ENCODE measurements around the gene EXOC3L4.

EXOC3L4 gene

GRCh38 chr14:103121121-103121845, 26.8 kb downstream of the EXOC3L4 start:
- TF ChIP-seq, protein P1, sequence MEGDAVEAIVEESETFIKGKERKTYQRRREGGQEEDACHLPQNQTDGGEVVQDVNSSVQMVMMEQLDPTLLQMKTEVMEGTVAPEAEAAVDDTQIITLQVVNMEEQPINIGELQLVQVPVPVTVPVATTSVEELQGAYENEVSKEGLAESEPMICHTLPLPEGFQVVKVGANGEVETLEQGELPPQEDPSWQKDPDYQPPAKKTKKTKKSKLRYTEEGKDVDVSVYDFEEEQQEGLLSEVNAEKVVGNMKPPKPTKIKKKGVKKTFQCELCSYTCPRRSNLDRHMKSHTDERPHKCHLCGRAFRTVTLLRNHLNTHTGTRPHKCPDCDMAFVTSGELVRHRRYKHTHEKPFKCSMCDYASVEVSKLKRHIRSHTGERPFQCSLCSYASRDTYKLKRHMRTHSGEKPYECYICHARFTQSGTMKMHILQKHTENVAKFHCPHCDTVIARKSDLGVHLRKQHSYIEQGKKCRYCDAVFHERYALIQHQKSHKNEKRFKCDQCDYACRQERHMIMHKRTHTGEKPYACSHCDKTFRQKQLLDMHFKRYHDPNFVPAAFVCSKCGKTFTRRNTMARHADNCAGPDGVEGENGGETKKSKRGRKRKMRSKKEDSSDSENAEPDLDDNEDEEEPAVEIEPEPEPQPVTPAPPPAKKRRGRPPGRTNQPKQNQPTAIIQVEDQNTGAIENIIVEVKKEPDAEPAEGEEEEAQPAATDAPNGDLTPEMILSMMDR (IDR thresholded peaks at IDR 0.05; ENCODE audit: insufficient read depth, low read depth, low read length, missing control alignments): no peak
- DNase-seq (ENCODE audit: low read depth): no peak
- H3K4me3 ChIP-seq (ENCODE audit: low read length): no peak overlapping the region

DNA sequence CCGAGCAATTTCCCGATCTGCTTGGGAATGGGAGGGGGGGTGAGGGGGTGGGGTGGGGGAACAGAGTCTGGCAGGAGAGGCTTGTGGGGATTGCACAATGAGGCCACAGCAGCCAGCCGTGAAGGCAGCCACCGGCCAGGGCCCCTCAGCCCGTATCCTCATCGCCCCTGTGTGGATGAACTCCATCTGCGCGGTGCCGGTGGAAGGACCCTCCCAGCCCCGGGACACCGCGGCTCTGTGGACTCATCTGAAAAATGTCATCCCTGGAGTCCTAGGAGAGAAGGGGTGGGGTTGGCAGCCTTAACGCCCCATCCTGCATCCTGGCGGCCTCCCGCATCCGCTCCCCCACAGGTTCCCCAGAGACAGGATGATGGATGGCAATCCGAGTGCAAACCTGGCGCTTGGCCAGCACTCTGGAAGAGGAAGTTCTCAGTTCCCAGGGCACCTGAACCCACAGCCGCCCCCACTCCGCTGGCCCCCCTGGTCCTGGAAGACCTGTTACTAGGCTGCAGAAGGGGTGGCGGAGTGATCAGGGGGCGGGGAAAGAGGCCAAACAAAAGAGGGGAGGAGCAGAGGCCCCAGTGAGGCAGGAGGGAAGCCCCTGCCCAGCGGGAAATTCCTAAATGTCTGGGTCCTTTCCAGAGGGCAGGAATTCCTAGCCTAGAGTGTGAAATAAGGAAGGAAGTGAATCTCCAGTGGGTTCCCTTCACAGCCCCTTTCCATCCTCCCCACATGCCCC, 27.5 kb downstream of the EXOC3L4 start:
- H3K4me3 ChIP-seq (ENCODE audit: low read length): no peak overlapping the region
- TF ChIP-seq, protein P1 (IDR thresholded peaks at IDR 0.05; ENCODE audit: insufficient read depth, low read depth, low read length, missing control alignments): no peak
- DNase-seq (ENCODE audit: low read depth): peak; percentile 42

DNA sequence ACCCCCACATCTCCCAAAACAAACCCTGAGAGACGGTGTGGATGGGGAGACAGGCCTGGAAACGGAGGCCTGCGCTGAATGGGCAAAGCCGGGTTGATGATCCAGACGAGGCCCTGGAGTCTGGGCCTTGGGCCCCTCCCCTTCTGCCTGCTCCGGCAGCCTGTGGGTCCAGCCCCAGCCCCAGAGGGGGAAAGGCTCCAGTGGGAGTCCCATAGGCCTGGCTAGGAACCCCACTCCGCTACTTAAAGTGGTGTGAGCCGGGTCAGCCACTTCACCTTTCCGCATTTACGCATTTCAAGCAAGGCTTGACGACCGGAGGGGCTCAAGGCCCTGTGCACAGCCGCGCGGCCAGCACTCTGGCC, 28.0 kb downstream of the EXOC3L4 start:
- DNase-seq (ENCODE audit: low read depth): no peak
- no peak overlapping the region for H3K4me3 ChIP-seq (ENCODE audit: low read length)
- TF ChIP-seq, protein P1 (IDR thresholded peaks at IDR 0.05; ENCODE audit: insufficient read depth, low read depth, low read length, missing control alignments): no peak

- DNase-seq (ENCODE audit: low read depth): no peak
- TF ChIP-seq, protein P1 (IDR thresholded peaks at IDR 0.05; ENCODE audit: insufficient read depth, low read depth, low read length, missing control alignments): no peak
- H3K4me3 ChIP-seq (ENCODE audit: low read length): no peak within 1 kb of the TSS
Observed at GRCh38 chr14:103122947-103123633, 28.6 kb downstream of the EXOC3L4 start, which contains the start of gene TNFAIP2. TNFAIP2 (plus strand) TSS chr14:103123461; CDS start chr14:103126458, 2,997 bp downstream.

DNA sequence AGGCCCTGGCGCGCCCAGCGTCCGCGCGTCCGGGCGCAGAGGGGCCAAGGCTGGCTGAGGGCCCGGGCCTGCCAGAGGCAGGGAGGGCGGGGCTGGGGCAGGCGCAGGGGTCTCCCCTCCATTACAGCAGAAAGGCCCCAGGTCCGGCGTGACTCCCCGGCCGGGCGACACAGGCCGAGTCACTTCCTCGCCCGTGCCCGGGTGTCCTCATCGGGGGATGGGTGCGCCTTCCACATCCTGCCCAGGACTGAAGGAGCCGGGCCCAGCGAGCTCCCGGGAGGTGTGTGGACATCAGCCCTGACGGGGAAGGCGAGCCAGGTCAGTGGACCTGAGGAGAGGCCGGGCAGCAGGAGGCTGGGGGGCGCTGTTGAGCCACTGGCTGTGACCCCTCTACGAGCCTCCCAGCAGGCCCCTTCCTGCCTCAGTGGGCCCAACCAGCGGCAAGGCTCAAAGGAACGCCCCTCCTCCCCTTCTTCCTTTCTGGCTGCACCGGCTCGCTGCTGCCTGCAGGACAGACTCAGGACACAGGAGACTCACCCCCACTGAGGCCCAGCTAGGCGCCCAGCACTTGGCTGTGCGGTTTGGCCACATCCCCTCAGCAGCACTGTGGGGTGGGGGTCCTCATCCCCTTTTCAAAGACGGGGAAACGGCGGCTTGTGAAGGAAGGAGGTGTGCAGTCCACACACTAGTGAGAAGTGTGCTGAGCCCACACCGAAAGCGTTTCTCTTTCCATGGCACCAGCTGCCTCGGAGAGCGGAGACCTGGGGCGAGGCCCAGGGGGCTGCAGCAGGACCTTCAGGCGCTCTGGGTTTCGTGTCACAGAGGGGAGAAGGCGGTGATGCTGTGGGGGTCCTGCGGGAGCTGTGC, 29.3 kb downstream of the EXOC3L4 start:
- peak; percentile 15 for DNase-seq (ENCODE audit: low read depth)
- no peak overlapping the region for H3K4me3 ChIP-seq (ENCODE audit: low read length)
- TF ChIP-seq, protein P1 (IDR thresholded peaks at IDR 0.05; ENCODE audit: insufficient read depth, low read depth, low read length, missing control alignments): no peak

GRCh38 chr14:103124501-103125001, 30.0 kb downstream of the EXOC3L4 start:
- no peak overlapping the region for H3K4me3 ChIP-seq (ENCODE audit: low read length)
- no peak for DNase-seq (ENCODE audit: low read depth)
- TF ChIP-seq, protein P1 (IDR thresholded peaks at IDR 0.05; ENCODE audit: insufficient read depth, low read depth, low read length, missing control alignments): no peak
